ENCODE data around the gene PSMD14. TPM values are rescaled to one million over a fixed set of nuclear protein-coding genes. Genes with fewer than 3 reads are reported as not detected.
A peak's percentile ranks its signal among the peaks of the same experiment; 100 is the strongest.

The PSMD14 gene
- total RNA-seq, 1 experiment from 2014 or later: 83.7 TPM

- 0 out of 3 replicates have a peak, but pooled peaks have one; percentile 8 for TF ChIP-seq CTCF (conservative IDR thresholded peaks at IDR 0.05)
- Mint-ChIP-seq H3K27ac (peak overlapping the region in 1 of 3 experiments; percentile 42; a peak in 1 of 7 replicates), H3K4me1 (peaks cover 21 to 30% of the 10 kb centered on the region in 2 experiments), H3K4me3 (peak overlapping the region; percentile 57 to 79), H3K9me3 (peaks cover 0 to 3% of the 10 kb centered on the region in 2 experiments; a peak in 3 of 5 replicates), H3K36me3 (ENCODE audit: insufficient read depth in 1 of 3, low read depth in 3 of 3) (no peaks in the 10 kb centered on the region), H3K27me3 (ENCODE audit: low read depth) (peaks cover 97% of the 10 kb centered on the region)
- H3K79me1 ChIP-seq (ENCODE audit: insufficient read depth, low read depth, low read length, poor library complexity, severe bottlenecking): no peaks in the 10 kb centered on the region
- no peak overlapping the region for H3K56ac ChIP-seq (ENCODE audit: insufficient read length, low read depth, low read length)
- peak; percentile 41 for DNase-seq
- H2BK12ac ChIP-seq (ENCODE audit: insufficient read length, low read depth, low read length): no peak overlapping the region
- H2BK5ac ChIP-seq (ENCODE audit: insufficient read length, low read length): no peak overlapping the region
- H3K14ac ChIP-seq (ENCODE audit: insufficient read depth, low read length): no peak overlapping the region
- no peak overlapping the region for H2BK120ac ChIP-seq (ENCODE audit: low read depth, low read length, poor library complexity, severe bottlenecking)
- H3K4me1 ChIP-seq (ENCODE audit: insufficient read depth, low read length): no peaks in the 10 kb centered on the region
- no peak overlapping the region for H2BK15ac ChIP-seq (ENCODE audit: low read depth, low read length)
- peaks cover 19% of the 10 kb centered on the region for H3K23me2 ChIP-seq (ENCODE audit: insufficient read length, low read depth, low read length, poor library complexity, severe bottlenecking)
- H3K23ac ChIP-seq (ENCODE audit: insufficient read length, low read depth, low read length): no peak overlapping the region
- H4K5ac ChIP-seq (ENCODE audit: insufficient read length, low read depth, low read length): no peak overlapping the region
- peak overlapping the region; percentile 65 for H3K4me2 ChIP-seq (ENCODE audit: insufficient read depth, insufficient read length, low read length)
- no peak overlapping the region for H3K4ac ChIP-seq (ENCODE audit: low read depth, low read length)
- H2BK20ac ChIP-seq (ENCODE audit: low read depth, low read length, poor library complexity, severe bottlenecking): no peak overlapping the region
- H4K20me1 ChIP-seq (ENCODE audit: control insufficient read depth, insufficient read depth, insufficient read length): no peaks in the 10 kb centered on the region
- no peak overlapping the region for H3T11ph ChIP-seq (ENCODE audit: low read length)
- no peak overlapping the region for H3K9ac ChIP-seq (ENCODE audit: extremely low read depth, insufficient read length, low read length)
- H3K27ac ChIP-seq (ENCODE audit: insufficient read length, low read depth, low read length): no peak overlapping the region
- WGBS (ENCODE audit: extremely low coverage, insufficient read length, low lambda C conversion rate): no CpG with 5 or more reads among the region's 54 CpGs
- no peaks in the 10 kb centered on the region for H3K9me3 ChIP-seq (ENCODE audit: control insufficient read depth, low read depth, low read length)
- peaks cover 68% of the 10 kb centered on the region for H3K27me3 ChIP-seq (ENCODE audit: insufficient read depth, low read length)
- no peak overlapping the region for H4K91ac ChIP-seq (ENCODE audit: insufficient read length, low read depth, low read length)
- H3K18ac ChIP-seq (ENCODE audit: insufficient read length, low read depth, low read length): no peak overlapping the region
- no peak overlapping the region for H2AFZ ChIP-seq (ENCODE audit: low read length)
- H2AK5ac ChIP-seq (ENCODE audit: insufficient read length, low read length): no peak overlapping the region
- no peaks in the 10 kb centered on the region for H3K79me2 ChIP-seq (ENCODE audit: insufficient read depth, low read length)
- no peak overlapping the region for H4K8ac ChIP-seq (replicated peaks; ENCODE audit: insufficient read length, low read depth, low read length)
Observed at GRCh38 chr2:161426922-161427663, 118.9 kb downstream of the PSMD14 start.
